Upper lobe of left lung (tissue), 6 donors: ENCODE measurements around the gene NFKBIZ. TPM values are rescaled to one million over a fixed set of nuclear protein-coding genes. Genes with fewer than 3 reads are reported as not detected.
A peak's percentile ranks its signal among the peaks of the same experiment; 100 is the strongest.

Experiments
- ATAC-seq, 2 donors: fragments of 200-7000 bp; cut with Tn5 transposase; one replicate each; pipeline ENCODE4 v1.9.1; 2022; ENCODE audit warnings: mild to moderate bottlenecking in 2 of 2, moderate library complexity in 2 of 2; ENCODE audit not compliant: low FRiP score in 2 of 2
- DNase-seq, 2 donors: peaks; one replicate each; pipeline ENCODE4 v3.0.0-alpha.2; 2019 to 2020
- H3K27ac ChIP-seq, 4 donors: fragments of 200-600 bp; sonication (generic); one replicate each; pipeline ENCODE4 v1.5.1; 2016 to 2019
- H3K27me3 ChIP-seq, 4 donors: fragments of 200-600 bp; sonication (generic); one replicate each; pipeline ENCODE4 v1.5.1; 2017 to 2019
- H3K36me3 ChIP-seq, 4 donors: fragments of 200-600 bp; sonication (generic); one replicate each; pipeline ENCODE4 v1.5.1; 2016 to 2019
- H3K4me1 ChIP-seq, 4 donors: fragments of 200-600 bp; sonication (generic); one replicate each; pipeline ENCODE4 v1.5.1; 2018 to 2019
- H3K4me3 ChIP-seq, 4 donors: fragments of 200-600 bp; sonication (generic); one replicate each; pipeline ENCODE4 v1.5.1; 2017 to 2019; ENCODE audit warnings: mild to moderate bottlenecking in 2 of 4, moderate library complexity in 1 of 4
- H3K9me3 ChIP-seq, 4 donors: fragments of 200-600 bp; sonication (generic); one replicate each; pipeline ENCODE4 v1.5.1; 2018 to 2019
- EP300 ChIP-seq, 4 donors: sonication (generic); formaldehyde crosslinking; IDR thresholded peaks; one replicate each; pipeline ENCODE4 v1.5.1; 2017; ENCODE audit warnings: antibody characterized with exemption in 4 of 4, control low read depth in 2 of 4
- POLR2A ChIP-seq, 4 donors: fragments of 450-650 bp; IDR thresholded peaks; one replicate each; pipeline ENCODE4 v1.5.1; 2016 to 2017; ENCODE audit warnings: antibody characterized with exemption in 4 of 4, mild to moderate bottlenecking in 2 of 4
- POLR2AphosphoS5 ChIP-seq, 2 donors: sonication (generic); formaldehyde crosslinking; IDR thresholded peaks; one replicate each; pipeline ENCODE4 v1.5.1; 2017; ENCODE audit warnings: antibody characterized with exemption in 2 of 2
- WGBS, 2 donors: methylation state at CpG; one replicate each; pipeline ENCODE4 v1.1.5; 2017 to 2018; 5-methylcytosine and 5-hydroxymethylcytosine counted together
- total RNA-seq, 6 donors: library from RNA; depleted of rRNA in 4 of 6; stranded (reverse); fragments of >200 nt in 4 of 6; gene quantifications; one replicate each; pipeline versions ENCODE4 v1.1.0 to v1.2.1, GENCODE V29; 2016 to 2021
- TF ChIP-seq, protein P1 (sequence below), 6 experiments: fragments of 450-650 bp in 4 of 6; fragments of 200-600 bp in 2 of 6; sonication (generic) in 2 of 6; IDR thresholded peaks; one replicate each; pipeline ENCODE4 v1.5.1; 2016 to 2019; ENCODE audit warnings: antibody characterized with exemption in 6 of 6
- donor health status: DM: no; HTN: no; CAD: no; lungs with moderate emphysema.
- donor health status: DM: no; HTN: yes; CAD: no; lungs with severe emphysema.

The NFKBIZ gene
- total RNA-seq, 6 donors from 2014 or later = 76.1 to 270 (median 106) TPM

DNA sequence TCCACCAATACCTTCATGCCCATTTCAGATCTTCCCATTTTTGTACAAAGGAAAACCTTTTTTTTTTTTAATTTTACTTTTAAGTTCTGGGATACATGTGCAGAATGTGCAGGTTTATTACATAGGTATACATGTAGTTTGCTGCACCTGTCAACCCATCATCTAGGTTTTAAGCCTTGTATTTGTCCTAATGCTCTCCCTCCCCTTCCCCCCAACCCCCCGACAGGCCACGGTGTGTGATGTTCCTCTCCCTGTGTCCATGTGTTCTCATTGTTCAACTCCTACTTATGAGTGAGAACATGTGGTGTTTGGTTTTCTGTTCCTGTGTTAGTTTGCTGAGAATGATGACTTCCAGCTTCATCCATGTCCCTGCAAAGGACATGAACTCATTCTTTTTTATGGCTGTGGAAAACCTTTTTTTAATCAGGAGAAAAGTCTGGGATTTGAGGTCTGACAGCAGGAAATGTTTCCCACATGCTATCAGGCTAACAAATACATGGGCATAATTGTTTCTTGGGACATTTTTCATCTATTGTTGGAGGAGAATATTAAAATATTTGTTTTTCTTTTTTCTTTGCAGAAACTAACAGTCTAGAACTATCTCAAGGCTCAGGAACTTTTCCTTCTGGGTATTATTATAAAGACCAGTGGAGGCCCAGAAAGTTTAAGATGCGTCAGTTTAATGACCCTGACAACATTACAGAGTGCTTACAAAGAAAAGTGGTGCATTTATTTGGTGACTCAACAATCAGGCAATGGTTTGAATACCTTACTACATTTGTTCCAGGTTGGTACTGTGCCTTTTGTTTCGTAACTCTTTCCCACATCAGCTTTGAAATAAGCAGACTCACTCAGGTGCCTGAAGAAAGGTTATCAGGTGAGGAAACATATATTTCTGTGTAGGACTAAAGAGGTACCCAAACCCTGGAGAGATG lies 32.8 kb upstream of the NFKBIZ start:
- Histone ChIP-seq H3K4me1 (peaks cover 0 to 12% (median 5%) of the 10 kb centered on the region in 4 donors), H3K36me3 (peaks cover 0 to 16% (median 2%) of the 10 kb centered on the region in 4 donors), H3K27me3 (no peaks in the 10 kb centered on the region), H3K27ac (peak overlapping the region in 1 of 4 donors; percentile 20), H3K4me3 (no peak overlapping the region), H3K9me3 (no peaks in the 10 kb centered on the region)
- DNase-seq (no peak), ATAC-seq (no peak)
- WGBS, 2 donors = 65 to 68% methylated on average over 4 of the region's 4 CpGs
- TF ChIP-seq POLR2AphosphoS5 (IDR thresholded peaks at IDR 0.05) (no peak), EP300 (IDR thresholded peaks at IDR 0.05) (no peak), POLR2A (IDR thresholded peaks at IDR 0.05) (no peak)
- TF ChIP-seq, protein P1, sequence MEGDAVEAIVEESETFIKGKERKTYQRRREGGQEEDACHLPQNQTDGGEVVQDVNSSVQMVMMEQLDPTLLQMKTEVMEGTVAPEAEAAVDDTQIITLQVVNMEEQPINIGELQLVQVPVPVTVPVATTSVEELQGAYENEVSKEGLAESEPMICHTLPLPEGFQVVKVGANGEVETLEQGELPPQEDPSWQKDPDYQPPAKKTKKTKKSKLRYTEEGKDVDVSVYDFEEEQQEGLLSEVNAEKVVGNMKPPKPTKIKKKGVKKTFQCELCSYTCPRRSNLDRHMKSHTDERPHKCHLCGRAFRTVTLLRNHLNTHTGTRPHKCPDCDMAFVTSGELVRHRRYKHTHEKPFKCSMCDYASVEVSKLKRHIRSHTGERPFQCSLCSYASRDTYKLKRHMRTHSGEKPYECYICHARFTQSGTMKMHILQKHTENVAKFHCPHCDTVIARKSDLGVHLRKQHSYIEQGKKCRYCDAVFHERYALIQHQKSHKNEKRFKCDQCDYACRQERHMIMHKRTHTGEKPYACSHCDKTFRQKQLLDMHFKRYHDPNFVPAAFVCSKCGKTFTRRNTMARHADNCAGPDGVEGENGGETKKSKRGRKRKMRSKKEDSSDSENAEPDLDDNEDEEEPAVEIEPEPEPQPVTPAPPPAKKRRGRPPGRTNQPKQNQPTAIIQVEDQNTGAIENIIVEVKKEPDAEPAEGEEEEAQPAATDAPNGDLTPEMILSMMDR (IDR thresholded peaks at IDR 0.05) = no peak

DNA sequence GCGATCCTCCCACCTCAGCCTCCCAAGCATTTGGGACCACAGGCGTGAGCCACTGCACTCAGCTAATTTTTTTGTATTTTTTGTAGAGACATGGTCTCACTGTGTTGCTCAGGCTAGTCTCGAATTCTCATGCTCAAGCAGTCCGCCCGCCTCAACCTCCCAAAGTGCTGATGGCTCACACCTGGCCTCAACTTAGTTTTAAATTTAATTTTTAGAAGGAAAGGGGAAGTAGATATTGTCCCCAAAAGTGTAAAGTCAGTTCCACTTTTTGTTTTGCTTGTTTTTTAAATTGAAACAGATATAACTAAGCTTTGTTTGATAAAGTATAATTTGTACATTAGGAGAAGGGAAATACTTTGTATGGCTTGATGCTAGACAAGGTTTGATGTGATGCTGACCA lies 31.3 kb upstream of the NFKBIZ start:
- ATAC-seq (no peak), DNase-seq (no peak)
- WGBS, 2 donors = 91 to 97% methylated on average over 5 of the region's 5 CpGs
- no peak overlapping the region for H3K27ac ChIP-seq
- H3K4me3 ChIP-seq = no peak overlapping the region
- peaks cover 0 to 12% (median 5%) of the 10 kb centered on the region in 4 donors for H3K4me1 ChIP-seq
- no peak for TF ChIP-seq POLR2AphosphoS5 (IDR thresholded peaks at IDR 0.05)
- no peak for TF ChIP-seq POLR2A (IDR thresholded peaks at IDR 0.05)
- no peak for TF ChIP-seq EP300 (IDR thresholded peaks at IDR 0.05)
- TF ChIP-seq, protein P1 (IDR thresholded peaks at IDR 0.05) = no peak
- no peaks in the 10 kb centered on the region for H3K27me3 ChIP-seq
- H3K36me3 ChIP-seq = peaks cover 0 to 27% (median 6%) of the 10 kb centered on the region in 4 donors
- H3K9me3 ChIP-seq = no peaks in the 10 kb centered on the region

DNA sequence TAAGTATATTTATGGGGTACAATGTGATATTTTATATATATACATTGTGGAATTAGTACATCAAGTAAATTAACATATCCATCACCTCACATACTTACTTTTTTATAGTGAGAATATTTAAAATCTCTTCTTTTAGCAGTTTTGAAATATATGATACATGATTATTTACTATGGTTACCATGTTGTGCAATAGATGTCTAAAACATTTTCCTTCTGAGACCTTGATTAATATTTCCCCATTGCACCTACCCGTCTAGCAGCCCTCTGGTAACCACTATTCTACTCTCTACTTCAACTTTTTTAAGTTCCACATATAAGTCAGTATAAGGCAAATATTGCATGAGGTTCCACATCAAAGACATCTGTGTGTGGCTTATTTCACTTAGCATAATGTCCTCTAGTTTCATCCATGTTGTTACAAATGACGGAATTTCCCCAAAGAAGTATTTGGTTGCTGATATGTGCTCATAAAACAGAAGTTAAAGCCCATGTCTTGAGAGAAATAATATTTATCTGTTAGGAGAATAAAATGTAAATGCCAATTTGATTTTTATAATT lies 29.6 kb upstream of the NFKBIZ start:
- Histone ChIP-seq H3K27me3 (no peaks in the 10 kb centered on the region), H3K4me3 (no peak overlapping the region), H3K27ac (no peak overlapping the region), H3K4me1 (peaks cover 0 to 8% (median 0%) of the 10 kb centered on the region in 4 donors), H3K9me3 (no peaks in the 10 kb centered on the region), H3K36me3 (peaks cover 0 to 29% (median 6%) of the 10 kb centered on the region in 4 donors)
- WGBS, 2 donors = 67 to 80% methylated on average over 2 of the region's 2 CpGs
- DNase-seq = no peak
- ATAC-seq = peak in 1 of 2 donors; percentile 48
- TF ChIP-seq, protein P1 (IDR thresholded peaks at IDR 0.05) = no peak

DNA sequence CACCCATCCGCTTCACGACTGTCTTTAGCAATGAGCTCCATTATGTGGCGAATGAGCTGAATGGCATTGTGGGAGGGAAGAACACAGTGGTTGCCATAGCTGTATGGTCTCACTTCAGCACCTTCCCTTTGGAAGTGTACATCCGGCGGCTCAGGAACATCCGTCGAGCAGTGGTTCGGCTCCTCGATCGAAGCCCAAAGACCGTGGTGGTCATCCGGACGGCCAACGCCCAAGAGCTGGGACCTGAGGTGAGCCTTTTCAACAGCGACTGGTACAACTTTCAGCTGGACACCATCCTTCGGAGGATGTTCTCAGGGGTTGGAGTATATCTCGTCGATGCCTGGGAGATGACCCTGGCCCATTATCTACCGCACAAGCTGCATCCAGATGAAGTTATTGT lies 27.8 kb upstream of the NFKBIZ start:
- Histone ChIP-seq H3K4me3 (no peak overlapping the region), H3K27ac (no peak overlapping the region), H3K27me3 (no peaks in the 10 kb centered on the region), H3K36me3 (peaks cover 0 to 29% (median 6%) of the 10 kb centered on the region in 4 donors), H3K4me1 (peaks cover 6 to 16% (median 10%) of the 10 kb centered on the region in 4 donors), H3K9me3 (no peaks in the 10 kb centered on the region)
- DNase-seq = no peak
- WGBS, 2 donors = 95 to 99% methylated on average over 15 to 19 of the region's 19 CpGs
- no peak for ATAC-seq
- no peak for TF ChIP-seq EP300 (IDR thresholded peaks at IDR 0.05)
- no peak for TF ChIP-seq POLR2A (IDR thresholded peaks at IDR 0.05)
- no peak for TF ChIP-seq POLR2AphosphoS5 (IDR thresholded peaks at IDR 0.05)
- TF ChIP-seq, protein P1 (IDR thresholded peaks at IDR 0.05) = no peak
